Colon (tissue), 2 donors: ENCODE data around the gene FRS3.
"Not testable (repeated sequence)": the region's sequence is repeated elsewhere in the genome, so short reads cannot be mapped to it uniquely, and the experiment has no call there.

Experiments used
- FAIRE-seq: peaks from 2 replicates; lab custom pipeline; 2012; peaks lifted over from hg19 to GRCh38; lab: Jason Lieb, UNC
- donor health status: control.
- donor health status: control.

FRS3 gene

GRCh38 chr6:41779788-41780550 is at the start of gene FRS3:
Gene FRS3 (minus strand): TSS chr6:41779900. CDS start chr6:41776987, 2,913 bp downstream.
- no peak for FAIRE-seq

GRCh38 chr6:41826343-41827022 is 46.8 kb upstream of the FRS3 start:
- no peak for FAIRE-seq

- no peak for FAIRE-seq
These were observed 45.2 kb upstream of the FRS3 start for GRCh38 chr6:41824571-41825569.

- FAIRE-seq = no peak
These were observed 43.5 kb upstream of the FRS3 start for GRCh38 chr6:41823178-41823577.

- no peak for FAIRE-seq
These were observed 42.3 kb upstream of the FRS3 start for GRCh38 chr6:41822021-41822420.

GRCh38 chr6:41821266-41821665 is 41.6 kb upstream of the FRS3 start:
- FAIRE-seq = no peak

GRCh38 chr6:41818271-41819054 is 38.8 kb upstream of the FRS3 start:
- no peak for FAIRE-seq

- FAIRE-seq = no peak
These were observed 35.9 kb upstream of the FRS3 start for GRCh38 chr6:41815587-41815986.

- FAIRE-seq = no peak
These were observed 34.9 kb upstream of the FRS3 start for GRCh38 chr6:41814629-41815028.

GRCh38 chr6:41813956-41814355 is 34.3 kb upstream of the FRS3 start:
- FAIRE-seq = no peak

- no peak for FAIRE-seq
These were observed 33.8 kb upstream of the FRS3 start for GRCh38 chr6:41813469-41813868.

GRCh38 chr6:41811946-41812345 is 32.2 kb upstream of the FRS3 start:
- not testable (repeated sequence) for FAIRE-seq

GRCh38 chr6:41811095-41811494 is 31.4 kb upstream of the FRS3 start:
- no peak for FAIRE-seq

GRCh38 chr6:41805830-41806774 is 26.4 kb upstream of the FRS3 start:
- FAIRE-seq = no peak

- no peak for FAIRE-seq
These were observed 21.7 kb upstream of the FRS3 start for GRCh38 chr6:41801380-41801779.

- FAIRE-seq = no peak
These were observed 19.8 kb upstream of the FRS3 start for GRCh38 chr6:41799559-41799911.

- FAIRE-seq = no peak
These were observed 19.3 kb upstream of the FRS3 start for GRCh38 chr6:41798901-41799558.

- FAIRE-seq = no peak
These were observed 16.8 kb upstream of the FRS3 start for GRCh38 chr6:41796474-41796873.

GRCh38 chr6:41791984-41792383 is 12.3 kb upstream of the FRS3 start:
- FAIRE-seq = no peak

GRCh38 chr6:41791305-41791704 is 11.6 kb upstream of the FRS3 start:
- FAIRE-seq = no peak
